OCI-LY1 (cell line): ENCODE data around the gene DNTTIP2.

Source experiments
- H2AFZ ChIP-seq: fragments of 200-600 bp; sonication (generic), shearing (Covaris generic); 2 replicates; pipeline ENCODE4 v1.6.0; 2014; ENCODE audit warnings: antibody characterized with exemption, mild to moderate bottlenecking, low read length
- H3F3A ChIP-seq: fragments of 200-600 bp; sonication (generic), shearing (Covaris generic); 2 replicates; pipeline ENCODE4 v1.6.0; 2014; ENCODE audit warnings: mild to moderate bottlenecking, antibody characterized with exemption, low read length, moderate library complexity; ENCODE audit not compliant: insufficient read depth
- H3K27ac ChIP-seq: fragments of 200-600 bp; sonication (generic); 2 replicates; pipeline ENCODE4 v1.5.1; 2014; ENCODE audit warnings: low read length, mixed run types, mild to moderate bottlenecking, low read depth; ENCODE audit not compliant: poor library complexity, severe bottlenecking
- H3K27me3 ChIP-seq: fragments of 200-600 bp; sonication (generic); 2 replicates; pipeline ENCODE4 v1.6.0; 2014; ENCODE audit warnings: antibody characterized with exemption, mild to moderate bottlenecking, low read length, moderate library complexity; ENCODE audit not compliant: insufficient read depth
- H3K36me3 ChIP-seq: fragments of 200-600 bp; sonication (generic); 2 replicates; pipeline ENCODE4 v1.6.1; 2014; ENCODE audit warnings: mild to moderate bottlenecking, antibody characterized with exemption, low read length, moderate library complexity, mixed read lengths; ENCODE audit not compliant: insufficient read depth
- H3K4me1 ChIP-seq: fragments of 200-600 bp; sonication (generic); 2 replicates; pipeline ENCODE4 v1.5.1; 2014; ENCODE audit warnings: mild to moderate bottlenecking, low read length, moderate library complexity; ENCODE audit not compliant: insufficient read depth, severe bottlenecking
- H3K4me2 ChIP-seq: fragments of 200-600 bp; sonication (generic), shearing (Covaris generic); 2 replicates; pipeline ENCODE4 v1.6.1; 2014; ENCODE audit warnings: low read length
- H3K4me3 ChIP-seq: fragments of 200-600 bp; sonication (generic); 2 replicates; pipeline ENCODE4 v1.5.1; 2014; ENCODE audit warnings: low read length, low read depth, mild to moderate bottlenecking, mixed read lengths; ENCODE audit not compliant: poor library complexity, severe bottlenecking
- H3K79me2 ChIP-seq: fragments of 200-600 bp; shearing (Covaris generic); 2 replicates; pipeline ENCODE4 v1.6.1; 2016; ENCODE audit warnings: mixed run types, low read length, mixed read lengths; ENCODE audit not compliant: insufficient read depth
- H3K9ac ChIP-seq: fragments of 200-600 bp; sonication (generic), shearing (Covaris generic); 2 replicates; pipeline ENCODE4 v1.6.1; 2014; ENCODE audit warnings: mild to moderate bottlenecking, low read length, mixed read lengths
- H3K9me2 ChIP-seq: fragments of 200-600 bp; sonication (generic), shearing (Covaris generic); 2 replicates; pipeline ENCODE4 v1.6.1; 2014; ENCODE audit warnings: low read depth, mild to moderate bottlenecking, low read length, mixed read lengths
- H3K9me3 ChIP-seq: fragments of 200-600 bp; shearing (Covaris generic); 2 replicates; pipeline ENCODE4 v1.6.1; 2014; ENCODE audit warnings: low read length, mixed read lengths
- H4K20me1 ChIP-seq: fragments of 200-600 bp; sonication (generic), shearing (Covaris generic); 2 replicates; pipeline ENCODE4 v1.6.0; 2016; ENCODE audit warnings: mild to moderate bottlenecking, low read length; ENCODE audit not compliant: insufficient read depth
- CTCF ChIP-seq: fragments of 200-600 bp; sonication (generic), shearing (Covaris generic); IDR thresholded peaks from 2 replicates; pipeline ENCODE4 v1.5.1; 2017; ENCODE audit warnings: mild to moderate bottlenecking, antibody characterized with exemption, low read length, moderate library complexity, mixed read lengths
- EZH2 ChIP-seq: fragments of 200-600 bp; sonication (generic), shearing (Covaris generic); IDR thresholded peaks from 2 replicates; pipeline ENCODE4 v1.8.0; 2017; ENCODE audit warnings: borderline replicate concordance, mixed run types, mild to moderate bottlenecking, antibody characterized with exemption, low read length, moderate library complexity, mixed read lengths

DNTTIP2 gene

GRCh38 chr1:93853940-93854339 is 25.1 kb downstream of the DNTTIP2 start:
- no peaks in the 10 kb centered on the region for H3K9me3 ChIP-seq
- H3K79me2 ChIP-seq: no peaks in the 10 kb centered on the region
- H3K36me3 ChIP-seq: no peaks in the 10 kb centered on the region
- TF ChIP-seq EZH2 (no peak), CTCF (no peak)
- no peaks in the 10 kb centered on the region for H3F3A ChIP-seq
- H3K27ac ChIP-seq: no peak overlapping the region
- H2AFZ ChIP-seq: no peak overlapping the region
- no peaks in the 10 kb centered on the region for H3K27me3 ChIP-seq
- no peak overlapping the region for H3K4me3 ChIP-seq
- no peaks in the 10 kb centered on the region for H4K20me1 ChIP-seq
- no peak overlapping the region for H3K4me2 ChIP-seq
- H3K9ac ChIP-seq: no peak overlapping the region
- H3K9me2 ChIP-seq: no peaks in the 10 kb centered on the region
- H3K4me1 ChIP-seq: no peaks in the 10 kb centered on the region

GRCh38 chr1:93851878-93852277 is 27.1 kb downstream of the DNTTIP2 start:
- Histone ChIP-seq H4K20me1 (no peaks in the 10 kb centered on the region), H3K4me2 (no peak overlapping the region), H3K4me1 (peaks cover 7% of the 10 kb centered on the region), H3K27me3 (no peaks in the 10 kb centered on the region), H3K27ac (no peak overlapping the region), H3K9ac (no peak overlapping the region), H2AFZ (no peak overlapping the region), H3K9me2 (no peaks in the 10 kb centered on the region), H3F3A (no peaks in the 10 kb centered on the region; the same call in 1 of the 2 replicates), H3K4me3 (no peak overlapping the region), H3K9me3 (no peaks in the 10 kb centered on the region), H3K36me3 (no peaks in the 10 kb centered on the region), H3K79me2 (no peaks in the 10 kb centered on the region)
- no peak for TF ChIP-seq EZH2
- TF ChIP-seq CTCF: no peak

GRCh38 chr1:93851327-93851712 is 27.7 kb downstream of the DNTTIP2 start:
- TF ChIP-seq CTCF (no peak), EZH2 (no peak)
- H3K36me3 ChIP-seq: no peaks in the 10 kb centered on the region
- H3K27me3 ChIP-seq: no peaks in the 10 kb centered on the region
- H3K27ac ChIP-seq: no peak overlapping the region
- H3K4me2 ChIP-seq: no peak overlapping the region
- no peaks in the 10 kb centered on the region for H3K79me2 ChIP-seq
- H3F3A ChIP-seq: no peaks in the 10 kb centered on the region; the same call in 1 of the 2 replicates
- no peak overlapping the region for H3K4me3 ChIP-seq
- H2AFZ ChIP-seq: no peak overlapping the region
- peaks cover 7% of the 10 kb centered on the region for H3K4me1 ChIP-seq
- no peaks in the 10 kb centered on the region for H3K9me3 ChIP-seq
- no peaks in the 10 kb centered on the region for H4K20me1 ChIP-seq
- H3K9me2 ChIP-seq: no peaks in the 10 kb centered on the region
- no peak overlapping the region for H3K9ac ChIP-seq
